ENCODE data around the gene GPR137.

- TF ChIP-seq YY1 (IDR thresholded peaks at IDR 0.05; ENCODE audit: insufficient read depth, insufficient read length): no peak
- no peak for TF ChIP-seq ZNF274 (IDR thresholded peaks at IDR 0.05; ENCODE audit: low read depth, low read length)
- no peak for TF ChIP-seq SUZ12 (IDR thresholded peaks at IDR 0.05; ENCODE audit: extremely low read depth, insufficient read depth, insufficient read length)
These were observed 1.3 kb upstream of the GPR137 start, which contains the start of gene BAD for GRCh38 chr11:64284048-64284961.
